Lower lobe of right lung (tissue), 2 donors: Measurements from ENCODE around the gene GPR39. TPM values are rescaled to one million over a fixed set of nuclear protein-coding genes. Genes with fewer than 3 reads are reported as not detected.

ENCODE experiments used
- ATAC-seq, 2 donors: fragments of 200-7000 bp; cut with Tn5 transposase; one replicate each; pipeline ENCODE4 v1.9.1; 2020 to 2022; ENCODE audit warnings: mild to moderate bottlenecking in 2 of 2, moderate library complexity in 2 of 2
- DNase-seq: peaks from one replicate; pipeline ENCODE4 v3.0.0-alpha.2; 2020
- H3K27ac ChIP-seq: fragments of 200-600 bp; one replicate; pipeline ENCODE4 v1.8.0; 2022
- H3K27me3 ChIP-seq: fragments of 200-600 bp; one replicate; pipeline ENCODE4 v1.8.0; 2022; ENCODE audit warnings: low read depth
- H3K36me3 ChIP-seq: fragments of 200-600 bp; one replicate; pipeline ENCODE4 v1.8.0; 2022; ENCODE audit warnings: mild to moderate bottlenecking
- H3K4me1 ChIP-seq: fragments of 200-600 bp; one replicate; pipeline ENCODE4 v1.8.0; 2022
- H3K4me3 ChIP-seq: fragments of 200-600 bp; one replicate; pipeline ENCODE4 v1.8.0; 2022; ENCODE audit warnings: mild to moderate bottlenecking
- H3K9me3 ChIP-seq: fragments of 200-600 bp; one replicate; pipeline ENCODE4 v1.8.0; 2022
- CTCF ChIP-seq: fragments of 200-600 bp; IDR thresholded peaks from one replicate; pipeline ENCODE4 v1.8.0; 2022; ENCODE audit warnings: antibody characterized with exemption, mild to moderate bottlenecking
- intact Hi-C: fragments of 100-400 bp; cut with DNase I; formaldehyde crosslinking; loops from one replicate; pipeline ENCODE4 v1.11.0; 2022
- total RNA-seq: library from RNA; stranded (reverse); fragmentation: NEBNext Ultra II Directional; extraction: Animal tissue kit (Norgen Biotek cat#: 25700); gene quantifications from one replicate; pipeline ENCODE4 v1.2.1, GENCODE V29; 2021
- donor health status: DM: no; HTN: yes; CAD: no; lungs with severe emphysema.

The GPR39 gene
- total RNA-seq, 1 donor from 2014 or later, result 11.2 TPM

GRCh38 chr2:132430895-132431294 lies 14.3 kb downstream of the GPR39 start:
- Histone ChIP-seq H3K9me3 (no peaks in the 10 kb centered on the region), H3K27me3 (no peaks in the 10 kb centered on the region), H3K4me3 (no peak overlapping the region), H3K4me1 (no peaks in the 10 kb centered on the region), H3K36me3 (no peaks in the 10 kb centered on the region), H3K27ac (no peak overlapping the region)
- intact Hi-C loops, result no loop called here
- DNase-seq, result no peak
- no peak for ATAC-seq
- TF ChIP-seq CTCF, result no peak

GRCh38 chr2:132437852-132438669 lies 21.5 kb downstream of the GPR39 start:
- Histone ChIP-seq H3K4me1 (no peaks in the 10 kb centered on the region), H3K27me3 (no peaks in the 10 kb centered on the region), H3K4me3 (no peak overlapping the region), H3K9me3 (no peaks in the 10 kb centered on the region), H3K36me3 (no peaks in the 10 kb centered on the region), H3K27ac (no peak overlapping the region)
- no peak for DNase-seq
- no peak for ATAC-seq
- intact Hi-C loops, result no loop called here
- TF ChIP-seq CTCF, result no peak

GRCh38 chr2:132438691-132439090 lies 22.1 kb downstream of the GPR39 start:
- no peak for DNase-seq

GRCh38 chr2:132439703-132440398 lies 23.2 kb downstream of the GPR39 start:
- intact Hi-C loops, result no loop called here
- no peak for TF ChIP-seq CTCF
- no peak for DNase-seq
- Histone ChIP-seq H3K9me3 (no peaks in the 10 kb centered on the region), H3K27ac (no peak overlapping the region), H3K36me3 (no peaks in the 10 kb centered on the region), H3K27me3 (no peaks in the 10 kb centered on the region), H3K4me1 (no peaks in the 10 kb centered on the region), H3K4me3 (no peak overlapping the region)
- ATAC-seq, result no peak

More at GRCh38 chr2:132438691-132439090, 22.1 kb downstream of the GPR39 start:
- no peaks in the 10 kb centered on the region for H3K36me3 ChIP-seq
- no peak overlapping the region for H3K27ac ChIP-seq
- no peaks in the 10 kb centered on the region for H3K27me3 ChIP-seq
- no peaks in the 10 kb centered on the region for H3K4me1 ChIP-seq
- H3K9me3 ChIP-seq, result no peaks in the 10 kb centered on the region
- intact Hi-C loops, result no loop called here
- no peak for ATAC-seq
- H3K4me3 ChIP-seq, result no peak overlapping the region
- TF ChIP-seq CTCF, result no peak

- intact Hi-C loops, result no loop called here
- TF ChIP-seq CTCF, result no peak
Observed at GRCh38 chr2:132441051-132441450, 24.4 kb downstream of the GPR39 start.

More at GRCh38 chr2:132441051-132441450, 24.4 kb downstream of the GPR39 start:
- ATAC-seq (no peak), DNase-seq (no peak)
- Histone ChIP-seq H3K27ac (no peak overlapping the region), H3K9me3 (no peaks in the 10 kb centered on the region), H3K4me3 (no peak overlapping the region), H3K4me1 (no peaks in the 10 kb centered on the region), H3K27me3 (no peaks in the 10 kb centered on the region), H3K36me3 (no peaks in the 10 kb centered on the region)
